Measurements from ENCODE around the gene NDST4.

- TF ChIP-seq POLR2A (IDR thresholded peaks at IDR 0.05) (no peak), CTCF (IDR thresholded peaks at IDR 0.05) (no peak), EP300 (IDR thresholded peaks at IDR 0.05) (no peak)
These were observed 321.4 kb downstream of the NDST4 start for GRCh38 chr4:114791976-114792375.
